ENCODE measurements around the gene DLG2. TPM values are rescaled to one million over a fixed set of nuclear protein-coding genes. Genes with fewer than 3 reads are reported as not detected.

DLG2 gene
- total and polyA plus RNA-seq, 9 of the 15 experiments (the other 6 are each of a cell fraction or from before 2014, with no cell fraction given): 0.52 to 1.6 (median 0.95) TPM

DNA sequence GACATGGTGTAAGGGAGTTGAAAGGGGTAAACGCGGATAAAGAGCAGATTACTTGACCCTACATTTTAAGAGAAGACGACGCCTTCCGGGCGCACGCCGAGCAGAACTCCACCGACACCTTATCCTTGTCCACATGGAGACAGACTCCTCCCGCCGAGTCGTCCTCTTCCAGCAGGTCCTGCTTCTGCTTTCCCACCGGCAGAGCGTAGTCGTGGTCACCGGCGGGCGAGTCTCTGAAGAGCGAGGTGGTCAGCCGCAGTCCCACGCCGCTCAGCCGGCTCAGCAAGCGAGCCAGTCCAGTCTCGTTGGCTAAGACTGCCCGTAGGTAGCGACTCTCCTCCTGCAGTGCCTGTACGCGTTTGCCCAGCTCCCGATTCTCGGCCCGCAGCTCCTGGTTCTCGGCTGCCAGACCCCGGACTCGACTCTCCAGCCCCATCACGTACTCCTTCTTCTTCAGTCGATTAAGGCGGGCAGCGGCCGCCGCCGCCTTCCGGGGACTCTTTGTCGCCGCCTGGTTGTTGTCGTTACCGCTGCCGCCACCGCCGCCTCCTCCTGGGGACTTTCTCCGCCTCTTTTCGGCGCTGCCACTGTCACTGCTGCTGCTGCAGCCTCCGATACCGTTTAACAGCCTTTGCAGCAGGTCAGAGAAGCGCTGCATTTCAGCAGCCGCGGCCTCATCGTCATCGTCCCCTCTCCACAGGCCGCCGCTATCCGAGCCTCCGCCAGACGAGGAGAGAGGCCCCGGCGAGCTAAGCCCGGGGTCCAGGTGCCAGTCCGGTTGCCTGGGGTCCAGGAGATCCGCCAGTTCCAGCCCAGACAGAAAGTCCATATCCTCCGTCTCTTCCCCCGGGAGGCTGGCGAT, 36.8 kb upstream of the DLG2 start (continued):
- TF ChIP-seq SMARCE1 (IDR thresholded peaks at IDR 0.05): no peak
- TF ChIP-seq SIRT6 (IDR thresholded peaks at IDR 0.05; ENCODE audit: low read depth, low read length): no peak
- TF ChIP-seq PTRF (tag; IDR thresholded peaks at IDR 0.05): no peak
- TF ChIP-seq ZNF263 (CRISPR knock-in tag; IDR thresholded peaks at IDR 0.05; ENCODE audit: borderline replicate concordance): no peak
- TF ChIP-seq NFYB (IDR thresholded peaks at IDR 0.05; ENCODE audit: extremely low read depth, insufficient read length): no peak
- TF ChIP-seq KAT8 (IDR thresholded peaks at IDR 0.05; ENCODE audit: low read depth): no peak
- no peak for TF ChIP-seq PHTF2 (CRISPR knock-in tag; IDR thresholded peaks at IDR 0.05)
- no peak for TF ChIP-seq DMBX1 (CRISPR knock-in tag; IDR thresholded peaks at IDR 0.05; ENCODE audit: borderline replicate concordance)
- TF ChIP-seq RCOR1 (IDR thresholded peaks at IDR 0.05; ENCODE audit: borderline replicate concordance in 1 of 2, low read depth in 2 of 2, low read length in 2 of 2): peak in 1 of 2 experiments; percentile 30; a peak in 1 of 4 replicates
- TF ChIP-seq HDAC1 (IDR thresholded peaks at IDR 0.05): 0 out of 4 replicates have a peak, but pooled peaks of 1 of the 2 experiments have one; percentile 12
- TF ChIP-seq, protein P1, sequence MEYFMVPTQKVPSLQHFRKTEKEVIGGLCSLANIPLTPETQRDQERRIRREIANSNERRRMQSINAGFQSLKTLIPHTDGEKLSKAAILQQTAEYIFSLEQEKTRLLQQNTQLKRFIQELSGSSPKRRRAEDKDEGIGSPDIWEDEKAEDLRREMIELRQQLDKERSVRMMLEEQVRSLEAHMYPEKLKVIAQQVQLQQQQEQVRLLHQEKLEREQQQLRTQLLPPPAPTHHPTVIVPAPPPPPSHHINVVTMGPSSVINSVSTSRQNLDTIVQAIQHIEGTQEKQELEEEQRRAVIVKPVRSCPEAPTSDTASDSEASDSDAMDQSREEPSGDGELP (CRISPR knock-in tag; IDR thresholded peaks at IDR 0.05; ENCODE audit: borderline replicate concordance): peak; percentile 53; the same call in 1 of the 2 replicates
- no peak for TF ChIP-seq MYBL2 (IDR thresholded peaks at IDR 0.05; ENCODE audit: low read depth)
- no peak for TF ChIP-seq MYBL2 (CRISPR knock-in tag; IDR thresholded peaks at IDR 0.05; ENCODE audit: borderline replicate concordance)
- TF ChIP-seq ADNP (tag; IDR thresholded peaks at IDR 0.05): no peak
- TF ChIP-seq ZBTB1 (CRISPR knock-in tag; IDR thresholded peaks at IDR 0.05; ENCODE audit: borderline replicate concordance, low read depth): no peak
- no peak for TF ChIP-seq CBX1 (IDR thresholded peaks at IDR 0.05; ENCODE audit: low read depth)
- peak; percentile 6; the same call in 1 of the 2 replicates for TF ChIP-seq TCF3 (CRISPR knock-in tag; IDR thresholded peaks at IDR 0.05)
- TF ChIP-seq, protein P2, sequence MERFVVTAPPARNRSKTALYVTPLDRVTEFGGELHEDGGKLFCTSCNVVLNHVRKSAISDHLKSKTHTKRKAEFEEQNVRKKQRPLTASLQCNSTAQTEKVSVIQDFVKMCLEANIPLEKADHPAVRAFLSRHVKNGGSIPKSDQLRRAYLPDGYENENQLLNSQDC (CRISPR knock-in tag; IDR thresholded peaks at IDR 0.05): no peak
- TF ChIP-seq RBBP5 (IDR thresholded peaks at IDR 0.05; ENCODE audit: borderline replicate concordance, insufficient read depth, low read length, poor library complexity, severe bottlenecking): peak; percentile 85
- no peak for TF ChIP-seq CSDE1 (IDR thresholded peaks at IDR 0.05)
- no peak for TF ChIP-seq FIP1L1 (IDR thresholded peaks at IDR 0.05; ENCODE audit: low read depth, low read length, poor library complexity, severe bottlenecking)
- TF ChIP-seq, protein P3, sequence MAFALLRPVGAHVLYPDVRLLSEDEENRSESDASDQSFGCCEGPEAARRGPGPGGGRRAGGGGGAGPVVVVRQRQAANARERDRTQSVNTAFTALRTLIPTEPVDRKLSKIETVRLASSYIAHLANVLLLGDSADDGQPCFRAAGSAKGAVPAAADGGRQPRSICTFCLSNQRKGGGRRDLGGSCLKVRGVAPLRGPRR (CRISPR knock-in tag; IDR thresholded peaks at IDR 0.05): no peak
- TF ChIP-seq, protein P4, sequence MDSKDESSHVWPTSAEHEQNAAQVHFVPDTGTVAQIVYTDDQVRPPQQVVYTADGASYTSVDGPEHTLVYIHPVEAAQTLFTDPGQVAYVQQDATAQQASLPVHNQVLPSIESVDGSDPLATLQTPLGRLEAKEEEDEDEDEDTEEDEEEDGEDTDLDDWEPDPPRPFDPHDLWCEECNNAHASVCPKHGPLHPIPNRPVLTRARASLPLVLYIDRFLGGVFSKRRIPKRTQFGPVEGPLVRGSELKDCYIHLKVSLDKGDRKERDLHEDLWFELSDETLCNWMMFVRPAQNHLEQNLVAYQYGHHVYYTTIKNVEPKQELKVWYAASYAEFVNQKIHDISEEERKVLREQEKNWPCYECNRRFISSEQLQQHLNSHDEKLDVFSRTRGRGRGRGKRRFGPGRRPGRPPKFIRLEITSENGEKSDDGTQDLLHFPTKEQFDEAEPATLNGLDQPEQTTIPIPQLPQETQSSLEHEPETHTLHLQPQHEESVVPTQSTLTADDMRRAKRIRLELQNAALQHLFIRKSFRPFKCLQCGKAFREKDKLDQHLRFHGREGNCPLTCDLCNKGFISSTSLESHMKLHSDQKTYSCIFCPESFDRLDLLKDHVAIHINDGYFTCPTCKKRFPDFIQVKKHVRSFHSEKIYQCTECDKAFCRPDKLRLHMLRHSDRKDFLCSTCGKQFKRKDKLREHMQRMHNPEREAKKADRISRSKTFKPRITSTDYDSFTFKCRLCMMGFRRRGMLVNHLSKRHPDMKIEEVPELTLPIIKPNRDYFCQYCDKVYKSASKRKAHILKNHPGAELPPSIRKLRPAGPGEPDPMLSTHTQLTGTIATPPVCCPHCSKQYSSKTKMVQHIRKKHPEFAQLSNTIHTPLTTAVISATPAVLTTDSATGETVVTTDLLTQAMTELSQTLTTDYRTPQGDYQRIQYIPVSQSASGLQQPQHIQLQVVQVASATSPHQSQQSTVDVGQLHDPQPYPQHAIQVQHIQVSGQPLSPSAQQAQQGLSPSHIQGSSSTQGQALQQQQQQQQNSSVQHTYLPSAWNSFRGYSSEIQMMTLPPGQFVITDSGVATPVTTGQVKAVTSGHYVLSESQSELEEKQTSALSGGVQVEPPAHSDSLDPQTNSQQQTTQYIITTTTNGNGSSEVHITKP (IDR thresholded peaks at IDR 0.05; ENCODE audit: partially characterized antibody): no peak

Data from K562 (cell line).